GM21825 (cell line): ENCODE measurements around the gene SLCO3A1.

Experiments used
- ATAC-seq: cut with Tn5 transposase; IDR thresholded peaks from one replicate; pipeline ENCODE4 v1.9.1; 2021; ENCODE audit warnings: mild to moderate bottlenecking, moderate library complexity; ENCODE audit not compliant: unreplicated experiment

SLCO3A1 gene

DNA sequence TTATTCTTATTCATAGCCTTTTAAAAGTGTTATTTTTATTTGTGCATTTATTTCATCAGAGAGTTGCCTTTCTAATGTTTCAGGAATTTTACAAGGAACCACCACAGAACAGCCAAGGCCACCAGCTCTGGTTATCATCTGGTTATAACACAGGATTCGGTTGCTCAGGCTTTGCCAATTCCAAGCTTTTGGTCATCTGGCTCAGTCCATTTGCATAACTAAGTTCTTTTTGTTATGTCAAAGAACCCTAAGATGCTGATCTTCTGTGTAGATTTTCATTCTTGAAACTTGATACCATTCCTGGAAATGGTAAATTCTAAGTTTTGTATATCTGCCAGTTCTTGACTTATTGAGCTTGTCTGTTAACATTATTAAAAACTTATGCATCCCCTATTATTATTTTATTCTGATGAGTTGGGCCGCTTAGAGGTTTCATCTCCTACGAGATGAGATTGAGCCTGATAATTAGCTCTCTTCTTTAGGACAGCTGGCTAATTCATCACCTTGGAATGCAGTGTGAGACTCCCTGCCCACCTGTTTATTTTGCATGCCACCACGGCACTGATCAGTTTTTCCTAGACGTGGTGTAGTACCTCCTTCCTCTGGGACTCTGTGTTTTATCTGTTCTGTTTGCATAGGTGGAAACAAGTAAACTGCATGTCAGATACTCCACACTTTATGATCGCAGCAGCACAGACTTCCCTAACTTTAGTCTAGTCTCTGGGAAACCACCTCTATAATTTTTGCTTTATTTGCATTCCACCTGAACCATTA lies 264.8 kb downstream of the SLCO3A1 start:
- no peak for ATAC-seq

DNA sequence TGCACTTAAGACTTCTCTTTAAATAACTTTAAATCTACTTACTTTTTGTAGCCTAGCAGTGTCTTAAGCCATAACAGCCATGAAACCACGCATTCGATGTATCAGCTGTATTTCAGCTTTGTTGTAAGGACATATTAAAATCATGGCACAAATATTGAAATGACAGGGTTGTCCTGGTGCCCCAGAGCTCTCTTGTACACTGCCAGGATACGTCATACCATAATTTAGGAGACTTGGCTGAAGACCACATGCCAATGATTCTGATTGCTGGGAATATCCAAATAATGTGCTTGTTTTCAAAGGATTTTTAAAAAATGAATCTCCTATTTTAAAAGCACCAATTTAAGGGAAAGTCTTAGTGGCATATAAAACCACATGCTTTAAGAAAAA lies 265.4 kb downstream of the SLCO3A1 start:
- ATAC-seq: no peak

DNA sequence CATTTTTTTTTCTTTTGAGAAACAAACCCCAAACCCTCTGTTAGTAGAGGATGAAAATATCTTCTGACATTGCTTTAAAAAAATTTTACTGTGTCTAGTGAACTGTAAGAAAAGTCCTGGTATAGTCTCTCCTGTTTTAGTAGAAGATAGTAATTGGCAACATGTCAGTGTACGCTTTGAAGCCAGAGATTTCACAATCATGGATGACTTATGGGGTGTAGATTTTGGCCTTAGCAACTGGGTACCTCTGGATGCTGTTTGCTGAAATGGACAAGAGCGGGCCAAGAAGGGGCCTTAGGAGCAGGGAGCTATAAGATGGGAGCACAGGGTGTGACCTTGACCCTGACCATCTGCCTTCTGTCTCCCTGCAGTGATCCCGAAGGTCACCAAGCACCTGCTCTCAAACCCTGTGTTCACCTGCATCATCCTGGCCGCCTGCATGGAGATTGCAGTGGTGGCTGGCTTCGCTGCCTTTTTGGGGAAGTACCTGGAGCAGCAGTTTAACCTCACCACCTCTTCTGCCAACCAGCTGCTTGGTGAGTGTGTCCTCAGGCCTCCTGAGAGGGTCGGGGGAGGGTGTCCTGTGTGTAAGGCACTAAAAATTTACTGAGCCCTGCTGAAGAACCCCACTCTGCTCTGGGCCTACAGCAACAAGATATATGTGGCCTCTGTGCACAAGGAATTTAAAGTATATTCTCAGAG lies 266.7 kb downstream of the SLCO3A1 start:
- no peak for ATAC-seq

- ATAC-seq: no peak
These were observed 267.5 kb downstream of the SLCO3A1 start for GRCh38 chr15:92121047-92121446.

GRCh38 chr15:92122259-92122658 lies 268.8 kb downstream of the SLCO3A1 start:
- no peak for ATAC-seq

GRCh38 chr15:92123962-92124656 lies 270.6 kb downstream of the SLCO3A1 start:
- ATAC-seq: no peak

DNA sequence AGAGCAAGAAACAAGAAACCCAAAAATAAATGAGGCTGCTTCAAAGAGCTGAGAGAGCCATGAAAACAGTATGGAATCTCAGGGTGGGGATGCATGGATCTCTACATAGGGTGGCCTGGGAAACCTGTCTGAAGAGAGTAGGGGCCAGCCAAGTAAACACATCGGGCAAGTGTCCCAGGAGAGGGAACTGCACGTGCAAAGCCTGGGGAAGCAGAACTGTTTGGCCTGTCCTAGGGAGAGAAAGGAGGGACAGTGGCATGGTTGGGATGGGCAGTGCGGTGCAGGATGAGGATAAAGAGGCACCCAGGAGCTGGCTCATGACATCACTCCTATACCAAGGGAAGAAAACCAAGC lies 271.1 kb downstream of the SLCO3A1 start:
- no peak for ATAC-seq

DNA sequence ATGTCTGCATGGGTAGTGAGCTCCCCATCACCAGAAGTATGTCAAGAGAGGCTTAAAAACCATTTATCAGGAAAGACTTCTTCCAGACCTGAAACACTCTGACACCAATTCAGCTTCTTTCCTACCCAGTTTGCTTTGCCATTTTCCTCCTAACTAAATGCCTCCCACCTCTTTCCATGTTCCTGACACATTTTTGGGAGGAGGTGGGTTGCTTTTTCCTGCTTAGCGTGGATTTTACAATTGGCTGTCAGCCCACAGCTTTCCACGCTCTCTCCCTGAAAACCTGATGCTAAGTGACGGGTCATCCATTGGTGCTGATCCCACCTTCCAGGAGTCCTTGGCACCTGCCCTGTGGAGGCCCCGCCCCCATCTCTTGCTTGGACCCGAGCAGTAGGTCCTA lies 275.3 kb downstream of the SLCO3A1 start:
- no peak for ATAC-seq

DNA sequence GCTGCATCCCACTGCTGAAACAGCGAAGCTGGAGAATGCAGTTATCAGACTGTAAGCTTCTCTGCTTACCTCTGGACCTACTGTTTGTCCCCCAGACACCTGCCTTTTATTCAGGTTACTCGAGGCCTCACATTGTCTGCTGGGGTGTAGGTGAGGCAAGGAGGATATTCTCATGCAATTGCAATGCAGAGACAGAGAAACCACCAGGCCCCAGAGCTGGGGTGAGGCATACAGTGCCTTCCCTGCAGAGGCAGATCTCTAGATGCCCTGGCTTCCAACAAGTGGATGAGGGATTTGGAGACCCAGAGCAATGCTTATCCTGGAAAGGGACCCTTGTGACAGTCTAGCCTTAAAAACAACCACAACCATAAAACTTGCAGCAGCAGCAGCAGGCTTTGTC lies 276.7 kb downstream of the SLCO3A1 start:
- no peak for ATAC-seq

GRCh38 chr15:92130906-92131305 lies 277.4 kb downstream of the SLCO3A1 start:
- ATAC-seq: no peak

GRCh38 chr15:92132982-92133755 lies 279.7 kb downstream of the SLCO3A1 start:
- no peak for ATAC-seq

DNA sequence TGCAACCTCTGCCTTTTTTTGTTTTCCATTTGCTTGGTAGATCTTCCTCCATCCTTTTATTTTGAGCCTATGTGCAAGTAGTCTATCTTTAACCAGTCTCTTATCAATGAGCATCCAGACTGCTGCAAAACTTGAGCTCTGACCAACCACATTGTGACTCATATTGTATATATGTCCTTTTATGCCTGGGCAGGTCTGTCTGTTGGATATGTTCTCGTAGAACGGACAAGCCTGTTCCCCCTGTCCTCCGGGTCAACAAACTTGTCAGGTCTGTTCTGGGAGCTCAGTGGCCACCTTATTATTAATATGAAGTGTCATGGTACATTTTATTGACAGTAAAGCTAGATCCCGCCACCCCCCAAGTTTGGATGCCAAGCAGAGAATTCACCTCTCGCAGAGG lies 287.3 kb downstream of the SLCO3A1 start:
- no peak for ATAC-seq

DNA sequence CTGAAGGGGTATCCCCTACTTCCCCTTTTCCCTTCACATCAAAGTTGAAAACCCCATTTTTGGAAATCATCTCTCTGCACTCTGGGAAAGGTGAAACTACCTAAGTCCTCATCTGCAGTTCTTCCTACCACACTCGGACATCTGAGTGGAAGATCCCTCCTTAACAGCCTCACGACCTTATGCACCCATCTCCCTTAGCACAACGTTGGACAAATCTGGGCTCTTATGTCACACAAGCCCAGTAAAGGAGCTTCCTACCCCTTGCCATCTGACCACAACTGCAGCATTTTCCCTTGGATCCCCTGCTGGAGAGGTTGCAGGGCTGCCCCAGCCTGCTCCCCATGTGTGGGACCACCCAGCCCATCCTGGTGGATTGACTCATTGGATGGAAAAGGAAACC lies 288.1 kb downstream of the SLCO3A1 start:
- ATAC-seq: no peak

- no peak for ATAC-seq
These were observed 289.0 kb downstream of the SLCO3A1 start for GRCh38 chr15:92142242-92143232.

DNA sequence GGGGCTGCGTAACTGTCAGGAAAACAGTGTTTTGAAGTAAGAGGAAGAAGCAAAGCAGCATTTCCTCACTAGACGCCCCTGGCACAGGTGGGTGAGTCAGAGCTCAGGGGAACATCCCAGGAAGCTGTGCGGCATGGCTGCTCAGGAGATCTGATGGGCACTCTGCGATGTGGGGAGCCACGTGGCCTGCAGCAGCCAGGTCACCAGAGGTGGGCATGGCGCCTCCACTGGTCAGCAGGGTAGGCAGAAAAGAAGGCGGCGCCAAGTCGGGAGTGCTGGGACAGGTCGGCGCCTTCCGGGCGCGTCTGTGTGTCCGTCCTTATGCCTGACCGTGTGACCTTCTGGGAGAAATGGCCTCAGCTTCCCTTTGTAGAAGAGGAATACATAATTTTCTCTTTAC lies 290.3 kb downstream of the SLCO3A1 start:
- no peak for ATAC-seq

- no peak for ATAC-seq
These were observed 293.1 kb downstream of the SLCO3A1 start for GRCh38 chr15:92146511-92147150.

DNA sequence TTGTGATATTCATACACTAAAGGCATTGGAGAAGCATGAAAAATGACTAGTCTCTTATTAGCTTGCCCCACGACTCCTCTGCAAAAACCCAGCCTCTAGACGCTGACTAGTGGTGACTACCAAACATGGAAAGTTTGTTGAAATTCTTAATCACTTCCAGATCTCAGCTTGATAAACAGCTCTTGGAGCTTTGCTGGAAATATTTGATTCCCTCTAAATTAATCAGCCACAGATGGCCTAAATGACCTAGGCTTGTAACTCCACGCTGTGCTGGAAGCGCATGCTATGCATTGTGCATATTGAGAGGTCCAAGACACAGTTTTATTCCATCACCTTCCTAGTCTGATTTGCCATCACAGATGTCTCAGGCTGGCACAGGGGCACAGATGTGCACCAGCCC lies 295.5 kb downstream of the SLCO3A1 start:
- ATAC-seq: no peak

DNA sequence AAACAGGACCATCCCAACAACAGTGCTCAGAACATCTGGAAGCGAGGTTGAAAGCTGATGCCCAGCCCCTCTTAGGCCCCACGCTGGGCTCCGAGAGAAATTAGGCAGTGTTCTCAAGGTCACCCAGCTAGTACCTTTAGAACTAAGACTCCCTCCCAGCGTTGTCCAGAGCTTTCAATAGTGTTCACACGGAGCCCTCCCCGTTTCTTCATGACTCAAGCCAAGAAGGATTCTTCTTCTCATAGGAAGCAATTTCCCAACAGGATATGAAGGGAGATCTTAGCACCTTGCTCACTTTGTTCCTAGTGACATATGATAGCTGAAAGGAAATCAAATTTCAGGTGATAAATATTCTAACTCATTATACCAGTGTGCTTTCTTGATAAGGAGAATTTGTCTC lies 296.0 kb downstream of the SLCO3A1 start:
- no peak for ATAC-seq

DNA sequence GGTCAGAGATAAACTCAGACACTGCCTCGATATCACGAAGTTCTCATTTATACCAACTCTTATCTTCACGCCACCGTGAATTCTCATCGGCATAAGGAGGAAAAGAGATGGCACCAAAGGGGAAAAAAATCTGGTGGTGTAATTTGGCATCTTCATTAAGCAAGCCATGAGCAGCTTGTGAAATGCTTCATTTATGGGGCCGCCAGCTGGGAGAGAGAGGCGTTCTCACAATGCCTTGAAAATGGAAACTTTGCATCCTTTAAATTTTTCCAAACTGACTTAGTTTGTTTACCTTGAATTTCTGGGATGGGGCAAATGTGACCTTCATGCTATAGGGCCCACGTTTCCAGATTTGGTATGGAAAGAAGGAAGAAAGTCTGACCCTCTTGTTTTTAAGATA lies 297.7 kb downstream of the SLCO3A1 start:
- no peak for ATAC-seq

DNA sequence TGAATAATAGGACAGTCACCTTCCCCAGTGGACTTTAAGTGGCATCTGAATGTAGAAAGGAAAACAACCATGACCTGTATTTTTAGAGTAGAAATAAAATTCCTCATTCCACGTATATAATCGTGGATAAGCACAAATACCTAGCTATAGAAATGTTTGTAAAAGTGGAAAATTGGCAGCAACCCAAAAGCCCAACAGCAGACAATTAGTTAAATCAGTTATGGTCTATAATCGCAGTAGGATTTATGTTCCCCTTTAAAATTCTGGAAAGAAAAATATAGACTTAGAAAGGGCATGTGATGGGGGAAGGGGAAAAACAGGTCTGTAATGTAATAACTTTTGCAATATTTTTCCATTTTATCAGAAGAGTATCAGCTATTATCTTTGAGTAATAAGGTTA lies 298.2 kb downstream of the SLCO3A1 start:
- no peak for ATAC-seq
